ENCODE data around the gene COL13A1.

COL13A1 gene

DNA sequence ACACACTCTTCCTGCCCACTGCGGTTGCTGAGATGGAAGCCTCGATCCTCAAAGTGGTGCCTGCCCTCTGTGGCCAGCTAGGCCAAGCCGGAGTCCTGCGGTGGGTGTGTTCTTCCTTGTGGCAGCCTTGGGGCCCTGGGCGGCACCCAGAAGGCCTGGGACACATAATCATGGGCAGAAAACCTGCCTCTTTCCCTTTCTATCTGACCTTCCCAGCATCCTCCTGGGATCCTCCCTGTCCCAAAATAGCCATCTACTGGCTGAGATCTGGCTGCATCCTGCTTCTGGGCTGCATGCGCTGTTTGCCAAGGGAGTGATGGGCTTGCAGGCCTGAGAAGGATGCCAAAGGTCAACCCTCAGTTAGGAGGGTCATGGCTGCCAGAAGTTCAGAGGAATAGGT lies 23.9 kb downstream of the COL13A1 start:
- DNase-seq = no peak

DNA sequence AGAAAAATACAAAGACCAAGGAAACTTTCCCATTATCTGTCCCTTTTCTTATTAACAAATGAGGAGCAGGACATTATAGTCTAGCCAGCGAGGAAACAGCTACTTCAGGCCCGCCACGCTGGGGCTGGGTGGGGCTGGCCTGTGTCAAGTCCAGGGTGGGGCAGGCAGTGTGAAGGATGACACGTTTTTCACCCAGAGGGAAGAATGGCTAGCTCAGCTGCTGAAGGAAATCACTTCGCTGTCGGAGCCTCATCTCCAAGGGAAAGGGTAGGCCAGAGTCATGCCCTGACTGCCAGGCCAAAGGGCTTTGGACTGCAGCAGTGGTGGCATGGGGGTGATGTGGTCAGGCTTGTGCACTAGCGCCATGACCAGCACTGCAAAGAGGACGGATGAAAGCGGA lies 24.4 kb downstream of the COL13A1 start:
- DNase-seq = no peak

DNA sequence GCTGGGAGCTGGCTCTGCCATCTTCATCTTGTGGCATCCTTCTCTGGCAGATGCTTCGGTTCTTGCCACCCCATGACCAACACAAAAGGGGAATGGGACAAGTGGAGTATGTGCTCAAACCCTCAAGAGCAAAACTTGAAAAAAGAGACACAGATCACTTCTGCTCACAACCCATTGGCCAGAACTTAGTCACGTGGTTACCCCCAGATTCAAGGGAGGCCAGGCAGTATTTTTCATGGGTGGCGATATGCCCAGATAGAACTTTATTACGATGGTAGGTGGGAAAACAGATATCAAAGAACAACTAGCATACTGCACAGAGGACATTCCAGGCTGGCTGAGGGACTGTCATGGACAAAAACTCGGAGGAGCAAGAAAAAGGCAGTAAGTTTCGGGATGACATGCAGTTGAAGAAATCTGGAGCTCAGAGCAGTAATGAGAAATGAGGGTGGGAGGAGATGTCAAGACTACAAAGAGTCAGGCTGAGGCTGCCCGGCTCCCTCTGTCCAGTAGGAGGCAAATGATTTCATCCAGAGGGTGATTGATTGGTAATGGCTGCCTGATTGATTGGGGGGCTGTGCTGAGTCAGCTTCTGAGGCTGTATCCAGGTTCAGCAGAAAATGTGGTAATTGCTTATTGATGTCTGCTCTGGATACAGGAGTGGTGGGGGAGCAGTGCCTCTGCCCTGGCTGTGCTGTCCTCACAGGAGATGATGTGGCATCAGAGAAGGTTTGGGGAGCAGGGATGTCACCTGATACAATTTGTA lies 25.3 kb downstream of the COL13A1 start:
- no peak for DNase-seq

DNA sequence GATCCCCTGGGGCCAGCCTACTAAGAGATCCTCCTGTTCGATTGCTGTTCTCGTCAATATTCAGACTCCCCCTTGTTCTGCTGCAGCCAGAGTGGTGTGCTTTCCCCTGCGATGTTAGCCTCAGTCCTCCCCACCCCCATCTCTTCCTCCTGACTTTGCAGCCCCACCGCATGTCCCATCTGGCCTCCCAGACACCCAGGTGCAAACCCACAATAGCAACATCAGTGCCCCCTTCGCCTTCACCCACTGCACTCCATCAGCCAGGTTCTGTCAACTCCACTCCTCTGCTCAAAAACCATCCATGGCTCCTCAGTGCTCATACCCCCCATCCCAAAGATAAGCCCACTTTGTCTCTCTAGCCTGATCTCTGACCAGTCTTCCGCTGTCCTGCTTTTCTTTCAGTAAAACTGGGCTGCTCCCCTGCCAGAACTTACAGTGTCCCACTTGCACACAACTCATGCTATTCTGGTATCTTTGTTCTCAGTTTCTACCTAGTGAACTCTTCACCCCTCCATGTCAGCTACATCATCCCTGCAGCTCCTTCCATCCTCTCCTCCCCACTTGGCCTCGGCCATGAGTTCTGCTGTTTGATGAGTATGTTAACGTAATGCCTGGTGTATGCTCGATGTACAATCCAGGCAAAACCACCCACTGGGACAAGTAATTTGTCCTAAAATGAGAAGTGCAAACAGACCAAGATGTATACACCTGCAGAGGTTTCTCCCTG lies 26.6 kb downstream of the COL13A1 start:
- no peak for DNase-seq

DNA sequence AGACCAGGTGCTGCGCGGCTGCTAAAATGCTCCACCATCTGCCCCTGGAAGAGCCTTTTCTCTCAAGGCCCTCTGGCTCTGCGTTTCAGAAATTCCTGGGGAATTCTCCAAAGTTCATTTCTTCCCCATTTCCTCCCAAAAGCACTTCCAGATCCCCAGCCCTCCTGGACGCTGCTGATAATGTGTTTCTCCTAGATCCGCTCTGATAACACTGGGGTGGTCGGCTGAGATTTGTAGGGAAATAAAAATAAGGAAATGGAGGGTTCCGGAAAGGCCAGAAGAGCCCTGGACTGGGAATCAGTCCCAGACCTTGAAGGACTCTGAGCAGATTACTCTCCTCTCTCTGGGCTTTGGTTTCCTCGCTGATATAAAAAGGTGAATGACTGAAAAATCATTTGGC lies 28.1 kb downstream of the COL13A1 start:
- no peak for DNase-seq

DNA sequence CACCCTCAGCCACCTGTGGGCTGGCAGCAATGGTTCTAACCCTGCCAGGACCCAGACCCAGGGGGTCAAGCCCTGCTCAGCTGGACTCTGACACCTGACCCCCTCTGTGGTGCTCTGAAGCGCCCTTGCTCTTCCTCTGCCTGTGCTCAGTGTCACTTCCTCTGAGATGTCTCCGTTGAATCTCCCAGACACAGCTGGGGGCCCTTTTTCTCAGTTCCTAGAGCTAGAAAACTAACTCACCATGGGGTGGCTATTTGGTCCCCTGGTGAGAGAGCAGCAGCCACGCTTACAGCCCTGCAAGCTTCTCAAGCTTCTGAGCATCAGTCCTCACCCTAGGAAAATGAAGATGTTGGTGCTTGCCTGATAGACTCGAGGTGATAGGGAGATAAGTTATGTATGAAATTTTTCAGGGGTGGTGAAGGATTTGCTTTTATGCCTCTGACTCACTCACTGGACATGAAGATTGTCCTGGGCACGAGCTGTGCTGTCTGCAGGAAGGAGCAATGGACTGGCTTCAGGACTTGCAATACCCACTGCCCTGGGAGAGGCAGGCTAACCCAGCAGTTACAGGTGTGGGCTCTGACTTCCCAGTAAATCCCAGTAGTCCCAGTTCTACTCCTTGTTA lies 29.6 kb downstream of the COL13A1 start:
- DNase-seq = no peak

DNA sequence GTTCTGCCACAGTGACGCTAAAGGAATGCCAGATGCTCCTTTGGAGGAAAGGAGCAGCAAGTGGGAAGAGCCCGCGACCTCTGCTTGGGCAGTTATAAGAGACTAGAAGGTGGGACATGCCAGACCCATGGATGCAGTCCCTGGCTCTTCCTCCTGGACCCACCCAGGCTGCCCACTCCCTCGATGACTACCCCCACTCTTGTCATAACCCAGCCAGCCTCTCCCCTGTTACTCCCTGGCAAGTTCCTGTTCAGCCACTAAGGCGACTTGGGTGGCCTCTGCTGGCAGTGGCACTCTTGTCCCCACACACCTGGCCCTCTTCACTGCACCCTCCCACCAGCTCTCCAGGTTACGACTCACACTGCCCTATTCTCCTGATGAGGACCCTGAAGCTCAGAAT lies 33.5 kb downstream of the COL13A1 start:
- no peak for DNase-seq

DNA sequence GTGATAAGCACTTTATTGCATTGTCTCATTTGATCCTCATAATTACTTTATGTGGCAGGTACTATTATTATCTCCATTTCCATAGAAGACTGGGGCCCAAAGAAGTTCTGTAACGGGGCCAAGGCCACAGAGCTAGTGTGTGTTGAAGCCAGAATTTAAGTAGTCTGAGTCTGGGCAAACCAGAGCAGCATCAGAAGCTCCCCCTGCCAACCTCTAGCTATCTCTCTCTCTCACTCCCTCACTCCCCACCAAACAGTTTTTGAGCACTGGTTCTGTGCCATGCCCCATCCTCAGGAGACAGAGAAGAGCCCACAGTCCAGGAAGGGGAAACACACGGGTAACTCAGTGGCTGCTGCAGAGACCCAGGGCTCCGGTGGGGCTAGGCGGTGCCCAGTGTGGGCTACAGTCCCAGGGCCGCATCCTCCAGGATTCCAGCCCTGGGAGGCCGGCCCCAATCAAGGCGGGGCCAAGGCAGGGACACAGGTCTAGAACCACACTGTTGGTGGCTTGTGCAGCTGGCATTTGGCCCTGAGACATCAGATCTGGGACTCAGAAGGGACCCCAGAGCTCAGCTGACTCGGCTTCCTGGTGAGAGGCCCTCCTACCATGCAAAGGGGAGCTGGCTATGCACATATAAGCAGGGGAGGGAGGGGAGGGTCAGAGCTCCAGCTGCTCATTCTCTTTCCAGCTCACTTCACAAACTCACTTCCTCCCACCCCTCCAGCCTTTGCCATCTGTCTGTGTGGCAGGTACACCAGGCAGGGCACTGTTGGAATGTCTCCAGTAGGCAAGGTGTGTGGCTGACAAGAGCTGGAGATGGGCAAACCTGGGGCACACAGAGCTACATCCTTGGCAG lies 34.4 kb downstream of the COL13A1 start:
- no peak for DNase-seq

DNA sequence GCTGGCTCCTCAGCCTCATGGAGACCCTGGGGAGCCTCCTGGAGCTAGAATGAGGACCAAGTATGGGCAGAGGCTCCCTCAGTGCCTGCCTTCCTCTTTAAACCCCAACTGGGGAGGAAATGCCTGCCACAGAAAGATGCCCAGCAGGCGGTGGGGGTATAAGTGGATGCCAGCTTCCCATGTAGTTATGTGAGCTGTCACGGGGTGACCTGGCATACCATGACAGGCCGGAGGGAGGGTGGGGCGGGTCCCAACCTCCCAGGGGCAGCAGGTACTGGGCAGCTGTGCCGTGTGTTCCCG lies 35.0 kb downstream of the COL13A1 start:
- DNase-seq = no peak

DNA sequence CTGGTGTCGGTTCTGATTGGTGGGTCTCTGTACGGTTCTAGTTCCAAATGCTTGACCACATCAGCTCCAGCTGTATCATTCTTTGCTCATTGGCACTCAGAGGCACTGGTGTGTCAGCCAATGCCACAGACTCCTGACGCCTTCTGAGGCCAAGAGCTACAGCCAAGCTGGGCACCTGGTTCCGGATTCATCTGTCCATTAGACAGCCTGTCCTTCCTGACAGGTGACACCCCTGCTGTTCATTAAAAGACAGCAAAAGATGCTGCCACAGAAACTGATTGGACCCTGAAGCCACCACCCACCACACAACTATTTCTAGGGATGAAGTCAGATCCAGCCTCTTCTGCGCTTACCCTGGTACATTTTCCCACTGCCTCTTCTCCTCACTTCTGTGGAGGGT lies 35.6 kb downstream of the COL13A1 start:
- no peak for DNase-seq

DNA sequence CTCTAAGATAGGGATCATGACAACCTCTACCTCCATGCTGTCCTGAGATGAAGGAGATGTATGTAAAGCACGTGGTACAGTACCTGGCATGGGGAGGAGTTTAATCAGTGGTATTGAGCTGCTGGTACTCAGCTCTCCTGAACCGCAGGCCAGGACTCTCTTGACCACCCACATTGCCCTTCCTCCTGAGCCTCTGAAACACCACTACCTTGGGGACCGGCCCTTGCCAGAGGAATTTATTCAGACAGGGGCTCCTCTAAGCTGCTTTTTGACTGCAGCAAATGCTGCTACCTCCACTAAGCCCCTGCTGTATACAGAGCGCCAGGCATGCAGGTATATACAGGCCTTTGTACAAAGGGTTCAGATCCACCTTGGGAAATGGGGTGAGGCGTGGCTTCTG lies 36.7 kb downstream of the COL13A1 start:
- no peak for DNase-seq

DNA sequence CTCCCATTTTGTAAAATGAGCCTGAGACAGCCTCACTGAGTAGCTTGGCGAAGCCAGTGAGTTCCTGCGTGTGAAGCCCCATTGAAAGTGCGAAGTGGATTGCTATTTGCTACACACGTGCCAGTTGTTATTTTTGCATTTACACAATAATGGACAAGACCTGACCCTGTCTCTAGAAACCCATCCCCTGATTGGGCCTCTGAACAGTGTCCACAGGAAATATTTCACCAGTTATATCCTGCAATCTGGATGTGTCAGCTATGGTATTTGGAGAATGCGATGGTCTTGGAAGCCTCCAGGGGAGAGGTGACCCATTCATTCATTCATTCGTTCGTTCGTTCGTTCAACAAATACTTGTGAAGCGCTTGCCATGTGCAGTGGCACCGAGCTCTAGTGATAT lies 37.1 kb downstream of the COL13A1 start:
- no peak for DNase-seq

DNA sequence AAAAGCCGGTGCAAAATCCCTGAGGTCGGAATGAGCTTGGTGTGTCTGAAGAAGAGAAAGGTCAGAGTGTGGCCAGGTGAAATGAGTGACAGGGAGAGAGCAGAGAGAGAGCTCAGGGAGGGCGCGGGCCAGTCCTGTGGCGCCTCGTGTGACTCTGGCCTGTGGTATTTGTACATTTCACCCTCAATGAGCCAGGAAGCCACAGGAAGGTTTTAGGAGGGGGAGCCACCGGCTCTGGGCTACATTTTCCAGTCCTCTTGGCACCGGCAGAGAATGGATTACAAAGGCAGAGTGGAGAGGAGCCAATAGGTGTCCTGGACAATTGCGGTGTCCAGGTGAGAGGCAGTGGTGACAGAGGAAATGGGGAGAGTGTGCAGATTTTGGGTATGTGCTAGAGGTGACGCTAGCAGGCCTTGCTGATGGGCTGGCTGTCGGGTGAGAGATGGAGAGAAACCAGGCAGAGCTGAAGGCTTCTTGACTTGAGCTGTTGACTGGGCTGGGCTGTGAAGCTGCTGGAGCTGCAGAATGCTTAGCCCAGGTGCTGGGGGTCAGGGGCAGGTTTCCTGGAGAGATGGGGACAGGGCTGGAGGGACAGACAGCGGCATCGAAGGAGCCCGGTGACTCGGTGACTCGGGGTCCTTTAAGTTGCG lies 38.1 kb downstream of the COL13A1 start:
- DNase-seq = no peak

DNA sequence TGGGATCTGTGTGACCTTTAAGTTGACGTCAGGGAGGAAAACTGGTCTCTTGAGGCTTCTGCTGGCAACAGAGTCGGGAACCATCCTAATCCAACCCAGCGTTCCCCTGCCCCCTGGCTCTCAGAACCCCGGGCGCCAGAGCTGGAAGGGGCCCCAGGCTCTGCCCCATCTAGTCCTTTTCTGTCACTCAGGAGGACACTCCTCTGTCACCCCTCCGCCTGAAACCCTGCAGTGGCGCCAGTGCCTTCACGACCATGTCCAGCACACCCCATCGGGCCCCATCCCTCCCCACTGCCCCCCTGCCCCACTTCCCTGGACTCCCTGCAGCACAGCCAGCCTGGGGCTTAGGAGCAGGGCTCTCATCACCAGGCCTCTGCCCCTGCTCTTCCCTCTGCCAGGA lies 39.1 kb downstream of the COL13A1 start:
- DNase-seq = no peak

DNA sequence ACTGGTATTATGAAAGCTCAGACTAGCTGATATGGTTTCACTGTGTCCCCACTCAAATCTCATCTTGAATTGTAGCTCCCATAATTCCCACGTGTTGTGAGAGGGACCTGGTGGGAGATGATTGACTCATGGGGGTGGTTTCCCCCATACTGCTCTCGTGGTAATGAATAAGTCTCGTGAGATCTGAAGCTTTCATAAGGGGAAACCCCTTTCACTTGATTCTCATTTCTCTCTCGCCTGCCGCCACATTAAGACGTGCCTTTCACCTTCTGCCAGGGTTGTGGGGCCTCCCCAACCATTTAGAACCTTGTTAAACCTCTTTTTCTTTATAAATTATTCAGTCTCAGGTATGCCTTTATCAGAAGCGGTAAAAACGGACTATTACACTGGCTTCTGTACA lies 40.3 kb downstream of the COL13A1 start:
- no peak for DNase-seq

DNA sequence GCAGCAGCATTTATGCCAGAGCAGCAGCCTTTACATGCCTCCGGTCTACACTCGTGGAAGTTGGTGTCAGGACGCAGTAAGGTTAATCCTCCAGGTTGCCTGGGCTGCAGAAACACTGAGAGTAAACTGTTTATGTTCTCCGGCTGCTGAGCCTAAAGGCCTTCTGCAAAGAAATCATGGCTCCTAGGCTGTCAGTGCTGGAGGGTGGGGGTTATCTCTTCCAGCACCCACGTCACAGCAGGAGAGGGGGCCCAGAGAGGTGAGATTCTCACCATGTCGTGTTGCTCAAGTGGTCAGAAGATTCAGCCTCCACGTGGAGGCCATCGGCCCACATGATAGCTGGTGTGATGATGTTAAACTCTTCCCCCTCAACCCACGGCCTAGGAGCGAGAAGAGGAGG lies 41.2 kb downstream of the COL13A1 start:
- no peak for DNase-seq

DNA sequence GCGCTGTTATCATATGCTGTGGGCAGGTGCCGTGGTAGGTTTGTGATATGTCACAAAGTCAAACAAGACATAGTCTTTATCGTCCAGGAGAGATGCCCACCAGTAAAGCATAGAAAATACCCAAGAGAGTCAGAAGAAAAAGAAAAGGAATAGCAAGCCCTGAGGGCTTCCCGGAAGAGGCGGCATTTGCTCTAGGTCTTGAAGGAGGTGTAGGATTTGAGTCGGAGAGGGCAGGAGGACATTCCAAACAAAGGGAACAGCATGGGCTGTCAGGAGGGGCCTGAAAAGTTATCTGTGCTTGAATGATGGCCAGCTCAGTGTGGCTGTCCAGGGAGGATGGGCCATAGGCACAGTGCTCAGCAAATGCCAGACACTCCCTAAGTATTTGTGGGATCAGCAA lies 42.2 kb downstream of the COL13A1 start:
- no peak for DNase-seq

DNA sequence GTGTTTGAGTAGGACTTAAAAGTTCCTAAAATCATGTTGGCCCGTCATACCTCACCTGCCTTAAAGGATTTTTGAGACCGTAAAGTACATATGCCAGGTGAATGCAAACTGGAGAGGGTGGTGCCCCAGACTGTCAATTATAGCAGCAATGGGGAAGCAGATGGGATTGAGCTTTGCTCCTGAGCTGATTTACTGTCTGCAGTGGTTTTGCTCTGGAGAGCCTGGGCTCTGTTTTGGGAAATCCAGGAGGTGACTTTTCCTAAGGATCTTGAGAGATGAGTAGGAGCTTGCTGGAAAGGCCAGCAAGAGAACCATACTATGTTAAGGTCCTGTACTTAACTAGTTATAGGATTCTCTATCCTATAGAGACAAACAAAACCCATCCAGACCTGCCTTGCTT lies 43.0 kb downstream of the COL13A1 start:
- no peak for DNase-seq

DNA sequence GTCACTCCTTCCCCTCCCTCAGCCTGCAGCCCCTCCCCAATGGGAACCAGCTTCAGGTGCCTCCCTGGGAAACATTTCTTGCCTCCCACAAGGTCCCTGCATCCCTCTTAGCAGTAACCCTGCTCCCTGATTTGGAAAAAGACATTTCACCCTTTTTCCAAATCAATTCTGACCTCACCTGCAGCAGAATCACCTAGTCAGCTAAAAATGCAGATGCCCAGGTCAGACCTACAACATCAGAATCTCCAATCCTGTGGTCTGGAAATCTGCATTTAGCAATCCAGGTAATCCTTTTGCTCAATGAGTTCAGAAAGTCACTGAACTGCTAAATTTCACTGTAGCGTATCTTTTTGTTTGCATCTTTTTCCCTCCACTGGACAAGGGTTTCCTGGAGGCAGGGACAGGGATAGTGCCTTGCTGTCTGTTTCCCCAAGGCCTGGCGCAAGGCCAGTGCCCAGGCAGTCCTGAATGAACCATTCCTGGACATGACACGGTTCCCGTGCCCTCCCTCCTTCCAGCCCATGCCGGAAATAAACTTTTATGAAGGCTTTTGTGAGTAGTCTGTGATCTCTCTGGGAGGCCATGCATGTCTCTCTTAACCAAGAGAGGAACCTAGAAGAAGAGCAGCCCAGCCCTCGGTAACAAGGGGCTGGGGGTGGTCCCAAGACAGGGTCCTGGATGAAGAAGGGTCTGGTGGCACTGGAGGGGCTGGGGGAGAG lies 44.0 kb downstream of the COL13A1 start:
- DNase-seq = no peak

DNA sequence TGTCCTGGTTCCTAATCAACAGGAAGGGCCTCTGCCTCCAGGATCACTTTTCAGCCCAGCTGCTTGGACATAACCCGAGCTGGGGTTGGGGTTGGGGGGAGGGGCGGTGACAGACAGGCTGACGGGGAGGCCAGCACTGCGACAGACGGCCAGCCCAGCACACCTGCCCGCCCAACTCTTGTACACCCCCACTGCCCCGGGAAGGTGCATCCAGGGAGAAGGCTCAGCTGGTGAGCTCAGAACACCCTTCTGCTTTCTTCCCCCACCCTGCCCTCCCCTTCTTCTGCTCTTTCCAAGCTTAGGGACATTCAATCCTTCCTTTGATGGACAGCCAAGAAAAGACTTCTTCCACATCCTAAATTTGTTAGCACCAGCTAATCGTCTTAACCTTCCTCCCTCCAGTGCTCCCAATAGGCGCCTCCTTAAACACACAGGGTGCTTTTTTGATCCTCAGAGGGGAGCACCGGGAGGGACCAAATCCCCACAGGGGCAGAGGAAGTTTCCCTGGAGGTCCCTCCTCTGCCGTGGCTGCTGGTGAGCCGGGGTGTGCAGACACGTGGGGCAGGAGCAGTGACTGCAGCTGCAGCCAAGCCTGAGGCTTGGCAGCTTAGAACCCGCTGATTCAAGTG lies 44.7 kb downstream of the COL13A1 start:
- no peak for DNase-seq

DNA sequence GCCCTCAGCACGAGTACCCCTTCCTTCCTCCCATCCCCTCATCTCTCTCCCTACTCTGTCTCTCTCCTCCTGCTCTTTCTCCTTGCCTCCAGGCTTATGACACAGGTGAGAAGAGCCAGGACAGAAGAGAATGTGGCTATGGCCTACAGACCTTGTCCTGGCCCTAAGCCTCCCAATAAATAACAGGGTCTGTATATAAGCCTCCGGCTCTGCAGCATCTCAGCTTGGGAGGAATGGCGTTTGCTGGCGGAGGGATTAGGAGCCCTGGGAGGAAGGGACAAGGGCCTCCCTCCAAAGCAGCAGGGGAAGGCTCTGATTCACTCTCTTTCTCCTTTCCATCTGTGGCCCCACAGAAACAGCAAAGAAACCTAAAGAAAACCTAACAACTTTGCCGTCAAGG lies 45.8 kb downstream of the COL13A1 start:
- no peak for DNase-seq

DNA sequence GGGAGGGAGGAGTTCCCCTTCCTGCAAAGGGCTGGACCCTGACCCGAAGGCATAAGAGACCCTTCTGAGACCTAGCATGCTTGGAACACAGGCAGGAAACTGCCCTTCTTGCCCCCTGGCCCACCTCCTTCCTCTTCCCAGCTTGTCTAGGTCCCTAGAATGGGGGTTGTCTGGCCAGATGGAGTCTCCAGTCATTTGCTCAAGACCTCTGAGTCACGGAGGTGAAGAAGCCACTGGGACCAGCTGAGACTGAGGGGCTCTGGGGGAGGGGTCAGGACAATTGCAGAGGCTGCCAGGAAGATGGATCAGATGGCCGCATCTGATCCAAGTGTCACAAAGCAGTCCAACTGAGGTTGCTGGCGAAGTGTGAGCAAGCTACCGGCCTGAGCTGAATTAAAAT lies 46.2 kb downstream of the COL13A1 start:
- no peak for DNase-seq

Measured in activated T-cell treated with anti-CD3 and anti-CD28 coated beads for 4 hours (primary cell).